Activated naive CD8-positive, alpha-beta T cell (primary cell): ENCODE data around the gene TMEM131.

Experiments
- H3K27ac Mint-ChIP-seq: one replicate; pipeline ENCODE4 v1.8.0; 2021; ENCODE audit warnings: mixed read lengths
- H3K27me3 Mint-ChIP-seq: one replicate; pipeline ENCODE4 v1.8.0; 2021; ENCODE audit warnings: mixed read lengths
- H3K36me3 Mint-ChIP-seq: one replicate; pipeline ENCODE4 v1.8.0; 2021; ENCODE audit warnings: mixed read lengths
- H3K4me1 Mint-ChIP-seq: one replicate; pipeline ENCODE4 v1.8.0; 2021; ENCODE audit warnings: low read depth, mixed read lengths
- H3K4me3 Mint-ChIP-seq: one replicate; pipeline ENCODE4 v1.8.0; 2021; ENCODE audit warnings: mild to moderate bottlenecking, mixed read lengths
- H3K9me3 Mint-ChIP-seq: one replicate; pipeline ENCODE4 v1.8.0; 2021; ENCODE audit warnings: low read depth, mixed read lengths

Gene TMEM131

GRCh38 chr2:97760480-97761049 is 235.2 kb downstream of the TMEM131 start:
- Mint-ChIP-seq H3K27me3 (no peaks in the 10 kb centered on the region), H3K9me3 (no peaks in the 10 kb centered on the region), H3K36me3 (peaks cover 21% of the 10 kb centered on the region)

DNA sequence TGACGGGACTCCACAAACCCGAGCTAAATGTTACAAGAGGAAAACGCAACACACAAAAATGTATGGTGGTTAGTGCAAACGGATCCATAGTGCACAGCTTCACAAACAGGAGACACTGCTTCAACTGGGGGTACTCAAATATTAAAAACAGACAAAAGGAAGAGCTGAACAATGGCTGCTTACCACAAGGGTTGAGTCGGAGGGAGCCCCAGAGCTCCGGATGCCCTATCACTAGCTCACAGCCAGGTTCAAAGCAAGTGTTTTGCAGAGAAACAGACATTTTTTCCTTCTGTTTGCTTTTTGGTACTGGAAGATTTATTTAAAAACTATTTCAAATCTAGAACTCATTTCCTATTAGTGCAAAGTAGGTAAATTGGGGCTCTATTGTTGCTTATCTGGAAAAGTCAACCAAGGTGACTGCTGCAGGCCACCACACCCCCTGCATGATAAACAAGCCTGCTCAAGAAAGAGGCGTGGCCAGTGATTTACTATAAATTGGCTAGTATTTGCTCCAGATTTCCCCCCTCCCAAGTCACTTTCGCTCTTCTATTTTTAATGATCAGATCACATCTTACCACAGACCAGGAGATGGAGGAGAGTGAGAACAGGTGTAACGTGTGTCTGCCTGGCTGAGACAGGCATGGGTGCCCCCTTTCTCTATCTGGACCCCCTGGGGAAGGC is 235.9 kb downstream of the TMEM131 start:
- H3K27ac Mint-ChIP-seq, result peak overlapping the region; percentile 78
- H3K4me3 Mint-ChIP-seq, result peak overlapping the region; percentile 65
- H3K4me1 Mint-ChIP-seq, result peaks cover 48% of the 10 kb centered on the region
- peaks cover 17% of the 10 kb centered on the region for H3K36me3 Mint-ChIP-seq
- no peaks in the 10 kb centered on the region for H3K9me3 Mint-ChIP-seq
- H3K27me3 Mint-ChIP-seq, result no peaks in the 10 kb centered on the region

More at GRCh38 chr2:97760480-97761049, 235.2 kb downstream of the TMEM131 start:
- Mint-ChIP-seq H3K4me1 (peaks cover 50% of the 10 kb centered on the region), H3K27ac (peak overlapping the region; percentile 78), H3K4me3 (peak overlapping the region; percentile 65)

DNA sequence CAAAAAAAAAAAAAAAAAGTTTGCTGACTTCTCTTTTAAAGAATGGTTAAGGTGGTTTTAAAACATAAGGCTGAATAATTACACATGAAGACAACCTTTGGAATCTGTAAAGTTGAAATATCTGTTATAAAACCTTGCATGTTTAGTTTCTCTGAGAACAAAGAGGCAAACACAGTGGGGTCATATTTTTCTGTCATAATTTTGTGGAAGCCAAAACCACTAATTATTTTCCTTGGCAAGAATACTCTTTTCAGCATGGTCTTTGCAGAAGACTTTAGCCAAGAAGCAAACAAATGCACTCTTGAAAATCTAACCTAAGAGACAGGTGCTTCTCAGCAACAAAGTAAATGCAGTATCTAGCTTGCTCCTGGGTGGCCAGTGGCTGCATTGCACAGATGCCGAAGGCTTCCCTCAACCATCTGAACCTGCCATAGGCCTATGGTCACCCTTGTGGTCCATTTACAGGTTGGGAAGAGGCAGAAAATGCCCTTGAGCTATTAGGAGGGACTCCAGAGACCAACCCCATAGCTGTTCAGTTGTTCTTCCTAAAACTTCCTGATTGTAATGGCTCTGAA is 237.5 kb downstream of the TMEM131 start:
- Mint-ChIP-seq H3K27me3 (no peaks in the 10 kb centered on the region), H3K36me3 (peaks cover 11% of the 10 kb centered on the region), H3K4me1 (peaks cover 43% of the 10 kb centered on the region), H3K4me3 (no peak overlapping the region), H3K27ac (no peak overlapping the region), H3K9me3 (no peaks in the 10 kb centered on the region)

DNA sequence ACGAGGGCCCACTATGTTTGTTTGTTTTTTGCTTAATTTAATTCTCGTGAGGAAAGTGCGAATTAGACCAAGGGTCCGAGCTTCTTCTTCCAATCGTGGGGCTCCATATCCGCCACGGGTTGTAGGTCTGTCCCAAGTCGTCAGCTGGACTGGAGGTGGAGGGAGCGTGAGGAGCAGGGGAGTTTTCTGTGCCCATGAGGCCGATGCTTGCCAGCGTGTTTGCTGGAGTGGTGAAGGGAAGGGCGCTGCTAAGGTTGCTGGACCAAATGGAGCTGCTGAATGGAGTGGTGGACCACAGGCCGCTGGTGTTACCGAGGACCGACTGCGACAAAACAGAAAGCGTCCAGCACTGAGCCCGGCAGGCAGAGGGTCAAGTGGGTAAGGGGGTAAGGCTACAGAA is 238.7 kb downstream of the TMEM131 start:
- Mint-ChIP-seq H3K9me3 (no peaks in the 10 kb centered on the region), H3K4me3 (no peak overlapping the region), H3K27ac (no peak overlapping the region), H3K4me1 (peaks cover 38% of the 10 kb centered on the region), H3K27me3 (no peaks in the 10 kb centered on the region), H3K36me3 (peaks cover 11% of the 10 kb centered on the region)

DNA sequence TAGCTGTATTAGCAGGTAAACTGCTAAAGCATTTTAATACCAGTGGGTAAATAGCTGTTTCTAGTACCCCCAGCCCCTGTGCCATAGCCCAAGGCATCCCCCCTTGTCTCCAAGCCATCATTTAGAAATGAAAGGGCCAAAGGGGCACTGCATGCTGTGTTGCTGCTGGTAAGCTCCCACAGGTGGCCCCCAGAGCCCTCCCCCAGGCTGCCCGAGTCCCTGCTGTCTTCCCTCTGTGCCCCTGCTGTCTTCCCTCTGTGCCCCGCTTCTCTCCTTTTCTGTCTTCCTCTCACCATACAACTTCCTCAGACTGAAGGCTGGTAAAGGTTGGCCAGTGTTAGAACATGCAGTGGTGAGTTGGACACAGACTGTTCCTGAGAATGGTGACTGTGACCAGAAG is 240.3 kb downstream of the TMEM131 start:
- peaks cover 13% of the 10 kb centered on the region for H3K36me3 Mint-ChIP-seq
- no peak overlapping the region for H3K4me3 Mint-ChIP-seq
- H3K27ac Mint-ChIP-seq, result no peak overlapping the region
- H3K4me1 Mint-ChIP-seq, result peaks cover 26% of the 10 kb centered on the region
- no peaks in the 10 kb centered on the region for H3K9me3 Mint-ChIP-seq
- H3K27me3 Mint-ChIP-seq, result no peaks in the 10 kb centered on the region

GRCh38 chr2:97754690-97755346 is 240.9 kb downstream of the TMEM131 start:
- no peak overlapping the region for H3K4me3 Mint-ChIP-seq
- peaks cover 10% of the 10 kb centered on the region for H3K36me3 Mint-ChIP-seq
- H3K9me3 Mint-ChIP-seq, result no peaks in the 10 kb centered on the region
- H3K27ac Mint-ChIP-seq, result no peak overlapping the region
- peaks cover 19% of the 10 kb centered on the region for H3K4me1 Mint-ChIP-seq
- H3K27me3 Mint-ChIP-seq, result no peaks in the 10 kb centered on the region

- Mint-ChIP-seq H3K4me3 (no peak overlapping the region), H3K36me3 (peaks cover 10% of the 10 kb centered on the region), H3K4me1 (peaks cover 11% of the 10 kb centered on the region), H3K27me3 (no peaks in the 10 kb centered on the region), H3K9me3 (no peaks in the 10 kb centered on the region), H3K27ac (no peak overlapping the region)
Observed at GRCh38 chr2:97752342-97753334, 243.1 kb downstream of the TMEM131 start.

GRCh38 chr2:97751752-97752151 is 244.0 kb downstream of the TMEM131 start:
- no peaks in the 10 kb centered on the region for H3K9me3 Mint-ChIP-seq
- no peak overlapping the region for H3K27ac Mint-ChIP-seq
- peaks cover 16% of the 10 kb centered on the region for H3K4me1 Mint-ChIP-seq
- no peak overlapping the region for H3K4me3 Mint-ChIP-seq
- peaks cover 7% of the 10 kb centered on the region for H3K36me3 Mint-ChIP-seq
- no peaks in the 10 kb centered on the region for H3K27me3 Mint-ChIP-seq

DNA sequence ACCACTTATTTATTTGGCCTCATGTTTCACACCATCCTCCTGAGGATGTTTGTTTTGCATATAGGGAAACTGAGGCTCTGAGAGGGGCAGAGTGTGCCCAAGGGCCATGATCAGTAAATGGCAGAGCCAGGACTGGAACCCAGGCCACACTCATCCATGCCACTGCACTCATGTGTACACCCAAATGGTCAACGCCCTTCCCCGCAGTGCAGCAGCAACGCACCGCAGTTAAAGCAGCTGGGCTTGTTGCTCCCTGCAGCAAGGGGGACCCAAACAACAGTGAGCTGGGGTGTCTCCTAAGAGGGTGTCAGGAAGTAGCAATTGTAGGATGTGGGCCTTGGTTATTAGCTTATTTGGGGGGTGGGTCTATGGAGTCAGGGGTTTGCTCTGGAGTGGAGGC is 245.7 kb downstream of the TMEM131 start:
- no peaks in the 10 kb centered on the region for H3K27me3 Mint-ChIP-seq

DNA sequence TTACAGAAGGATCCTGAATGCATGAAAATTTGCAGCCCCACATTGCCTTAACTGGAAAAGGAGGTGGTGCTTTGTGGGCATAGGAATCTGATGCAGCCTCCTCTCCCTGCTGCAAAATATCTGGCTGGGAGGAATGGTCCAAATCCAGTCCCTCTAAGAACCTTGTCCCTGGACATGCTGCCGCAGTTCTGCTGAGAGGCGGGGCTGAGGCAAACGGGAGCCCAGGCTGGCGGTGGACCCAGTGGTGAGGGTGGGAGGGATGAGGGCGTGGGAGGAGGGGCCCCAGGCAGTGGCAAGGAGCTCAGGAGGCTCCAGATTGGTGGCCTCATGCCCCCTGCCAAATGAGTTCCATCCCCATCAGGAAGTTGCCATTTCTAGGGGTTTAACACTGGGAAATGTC is 246.2 kb downstream of the TMEM131 start:
- H3K27me3 Mint-ChIP-seq, result no peaks in the 10 kb centered on the region
- peaks cover 5% of the 10 kb centered on the region for H3K36me3 Mint-ChIP-seq
- no peak overlapping the region for H3K4me3 Mint-ChIP-seq
- peaks cover 34% of the 10 kb centered on the region for H3K4me1 Mint-ChIP-seq
- H3K9me3 Mint-ChIP-seq, result no peaks in the 10 kb centered on the region
- H3K27ac Mint-ChIP-seq, result no peak overlapping the region

More for the DNA sequence above, 245.7 kb downstream of the TMEM131 start:
- Mint-ChIP-seq H3K36me3 (peaks cover 4% of the 10 kb centered on the region), H3K4me1 (peaks cover 32% of the 10 kb centered on the region), H3K27ac (no peak overlapping the region), H3K4me3 (no peak overlapping the region), H3K9me3 (no peaks in the 10 kb centered on the region)

GRCh38 chr2:97747716-97748115 is 248.0 kb downstream of the TMEM131 start:
- Mint-ChIP-seq H3K27me3 (no peaks in the 10 kb centered on the region), H3K36me3 (peaks cover 10% of the 10 kb centered on the region), H3K4me1 (peaks cover 51% of the 10 kb centered on the region), H3K9me3 (no peaks in the 10 kb centered on the region), H3K27ac (no peak overlapping the region), H3K4me3 (no peak overlapping the region)

DNA sequence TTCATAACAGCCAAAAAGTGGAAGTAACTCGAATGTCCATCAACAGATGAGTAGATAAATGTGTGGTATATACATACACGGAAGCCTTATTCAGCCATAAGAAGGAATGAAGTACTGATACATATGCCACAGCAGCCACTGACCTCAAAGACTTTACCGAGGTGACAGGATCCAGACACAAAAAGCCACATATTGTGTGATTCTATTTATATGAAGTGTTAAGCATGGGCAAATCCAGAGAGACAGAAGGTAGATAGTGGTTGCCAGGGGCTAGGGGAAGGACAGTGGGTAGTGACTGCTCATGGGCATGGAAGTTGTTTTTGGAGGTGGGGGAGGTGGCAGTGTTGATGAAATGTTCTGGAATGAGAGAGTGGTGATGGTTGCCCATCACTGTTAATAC is 248.5 kb downstream of the TMEM131 start:
- no peaks in the 10 kb centered on the region for H3K27me3 Mint-ChIP-seq
- peak overlapping the region; percentile 47 for H3K27ac Mint-ChIP-seq
- peaks cover 10% of the 10 kb centered on the region for H3K36me3 Mint-ChIP-seq
- peaks cover 55% of the 10 kb centered on the region for H3K4me1 Mint-ChIP-seq
- H3K4me3 Mint-ChIP-seq, result no peak overlapping the region
- no peaks in the 10 kb centered on the region for H3K9me3 Mint-ChIP-seq

DNA sequence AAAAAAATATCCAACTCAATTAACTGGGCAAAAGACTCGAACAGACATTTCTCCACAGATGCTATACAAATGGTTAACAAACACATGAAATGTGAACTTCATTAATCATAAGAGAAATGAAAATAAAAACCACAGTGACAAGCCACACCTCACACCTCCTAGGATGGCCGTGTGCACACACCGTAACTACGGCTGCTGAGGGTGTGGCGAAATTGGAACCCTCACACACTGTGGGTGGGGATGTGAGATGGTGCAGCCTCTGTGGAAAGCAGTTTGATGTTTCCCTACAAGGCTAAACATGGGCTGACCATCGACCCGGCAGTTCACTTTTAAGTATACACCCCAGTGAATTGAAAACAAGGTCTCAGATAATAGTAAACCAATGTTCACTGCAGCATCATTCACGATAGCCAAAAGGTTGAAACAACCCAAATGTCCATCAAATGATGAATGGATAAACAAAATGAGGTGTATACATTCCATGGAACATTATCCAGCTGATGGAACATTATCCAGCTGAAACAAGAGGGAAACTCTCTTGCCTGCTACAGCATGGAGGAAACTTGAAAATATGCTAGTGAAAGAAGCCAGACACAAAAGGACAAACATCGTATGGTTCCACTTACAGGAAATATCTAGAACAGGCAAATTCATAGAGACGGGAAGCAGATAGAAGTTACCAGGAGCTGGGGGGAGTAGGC is 250.1 kb downstream of the TMEM131 start:
- Mint-ChIP-seq H3K9me3 (no peaks in the 10 kb centered on the region), H3K27ac (peak overlapping the region; percentile 81), H3K36me3 (peaks cover 13% of the 10 kb centered on the region), H3K27me3 (no peaks in the 10 kb centered on the region), H3K4me3 (no peak overlapping the region), H3K4me1 (peaks cover 67% of the 10 kb centered on the region)

- Mint-ChIP-seq H3K27ac (peak overlapping the region; percentile 59), H3K4me3 (no peak overlapping the region), H3K27me3 (no peaks in the 10 kb centered on the region), H3K9me3 (no peaks in the 10 kb centered on the region), H3K36me3 (peaks cover 13% of the 10 kb centered on the region), H3K4me1 (peaks cover 69% of the 10 kb centered on the region)
Observed at GRCh38 chr2:97743913-97744312, 251.8 kb downstream of the TMEM131 start.
